ENCODE measurements around the gene ICE1. TPM values are rescaled to one million over a fixed set of nuclear protein-coding genes. Genes with fewer than 3 reads are reported as not detected.

Gene ICE1
- total RNA-seq, 2 donors from 2014 or later, result 21.0 to 25.9 TPM

GRCh38 chr5:5430136-5430535 lies 7.7 kb downstream of the ICE1 start:
- no peaks in the 10 kb centered on the region for H3K9me3 ChIP-seq
- H3K27ac ChIP-seq, result no peak overlapping the region
- no peaks in the 10 kb centered on the region for H3K4me1 ChIP-seq (replicated peaks)
- no peaks in the 10 kb centered on the region for H3K27me3 ChIP-seq (replicated peaks; ENCODE audit: insufficient read depth)
- H3K4me3 ChIP-seq, result no peak overlapping the region
- intact Hi-C loops (cut with DNase I), result no loop called here
- DNase-seq (ENCODE audit: low spot score), result no peak
- TF ChIP-seq CTCF (IDR thresholded peaks at IDR 0.05) (no peak), POLR2AphosphoS5 (IDR thresholded peaks at IDR 0.05) (no peak), POLR2A (IDR thresholded peaks at IDR 0.05) (no peak)
- no peaks in the 10 kb centered on the region for H3K36me3 ChIP-seq
- WGBS, result 85% methylated on average over 3 of the region's 3 CpGs

GRCh38 chr5:5432020-5432707 lies 9.7 kb downstream of the ICE1 start:
- no peak for DNase-seq (ENCODE audit: low spot score)
- WGBS, result 80% methylated on average over 4 of the region's 4 CpGs
- H3K4me3 ChIP-seq, result no peak overlapping the region
- H3K9me3 ChIP-seq, result no peaks in the 10 kb centered on the region
- intact Hi-C loops (cut with DNase I), result no loop called here
- no peaks in the 10 kb centered on the region for H3K36me3 ChIP-seq
- H3K4me1 ChIP-seq (replicated peaks), result no peaks in the 10 kb centered on the region
- H3K27ac ChIP-seq, result no peak overlapping the region
- H3K27me3 ChIP-seq (replicated peaks; ENCODE audit: insufficient read depth), result no peaks in the 10 kb centered on the region
- TF ChIP-seq POLR2A (IDR thresholded peaks at IDR 0.05), result no peak

- 31% methylated on average over 4 of the region's 4 CpGs for WGBS
- Histone ChIP-seq H3K4me1 (replicated peaks) (no peaks in the 10 kb centered on the region), H3K27me3 (replicated peaks; ENCODE audit: insufficient read depth) (no peaks in the 10 kb centered on the region), H3K9me3 (no peaks in the 10 kb centered on the region), H3K36me3 (no peaks in the 10 kb centered on the region), H3K27ac (no peak overlapping the region), H3K4me3 (no peak overlapping the region)
- no peak for DNase-seq (ENCODE audit: low spot score)
- TF ChIP-seq CTCF (IDR thresholded peaks at IDR 0.05) (no peak), POLR2A (IDR thresholded peaks at IDR 0.05) (no peak), POLR2AphosphoS5 (IDR thresholded peaks at IDR 0.05) (no peak)
- intact Hi-C loops (cut with DNase I), result no loop called here
Observed at GRCh38 chr5:5436203-5436760, 13.8 kb downstream of the ICE1 start.

GRCh38 chr5:5437227-5438172 lies 15.0 kb downstream of the ICE1 start:
- no peak overlapping the region for H3K27ac ChIP-seq
- H3K9me3 ChIP-seq, result no peaks in the 10 kb centered on the region
- intact Hi-C loops (cut with DNase I), result no loop called here
- TF ChIP-seq POLR2AphosphoS5 (IDR thresholded peaks at IDR 0.05) (no peak), CTCF (IDR thresholded peaks at IDR 0.05) (no peak), POLR2A (IDR thresholded peaks at IDR 0.05) (no peak)
- no peaks in the 10 kb centered on the region for H3K36me3 ChIP-seq
- no peak for DNase-seq (ENCODE audit: low spot score)
- H3K4me3 ChIP-seq, result no peak overlapping the region
- 79% methylated on average over 11 of the region's 11 CpGs for WGBS
- H3K4me1 ChIP-seq (replicated peaks), result no peaks in the 10 kb centered on the region
- H3K27me3 ChIP-seq (replicated peaks; ENCODE audit: insufficient read depth), result no peaks in the 10 kb centered on the region

GRCh38 chr5:5451863-5452262 lies 29.4 kb downstream of the ICE1 start:
- WGBS, result 96% methylated on average over 1 of the region's 1 CpG
- no peaks in the 10 kb centered on the region for H3K36me3 ChIP-seq

More at GRCh38 chr5:5451863-5452262, 29.4 kb downstream of the ICE1 start:
- H3K27ac ChIP-seq, result no peak overlapping the region
- H3K4me3 ChIP-seq, result no peak overlapping the region
- no peaks in the 10 kb centered on the region for H3K4me1 ChIP-seq (replicated peaks)
- TF ChIP-seq POLR2AphosphoS5 (IDR thresholded peaks at IDR 0.05) (no peak), POLR2A (IDR thresholded peaks at IDR 0.05) (no peak), CTCF (IDR thresholded peaks at IDR 0.05) (no peak)
- DNase-seq (ENCODE audit: low spot score), result no peak
- intact Hi-C loops (cut with DNase I), result no loop called here
- H3K9me3 ChIP-seq, result no peaks in the 10 kb centered on the region
- no peaks in the 10 kb centered on the region for H3K27me3 ChIP-seq (replicated peaks; ENCODE audit: insufficient read depth)
